GM23338 (cell line): ENCODE data around the gene DIDO1. TPM values are rescaled to one million over a fixed set of nuclear protein-coding genes. Genes with fewer than 3 reads are reported as not detected.

Experiments used
- ATAC-seq: fragments of 200-7000 bp; cut with Tn5 transposase; 3 replicates; pipeline ENCODE4 v1.9.1; 2020
- DNase-seq: peaks from one replicate; pipeline ENCODE4 v3.0.0-alpha.2; 2015; ENCODE audit warnings: low spot score
- H2AFZ ChIP-seq: fragments of 200-600 bp; sonication (generic); 2 replicates; pipeline ENCODE4 v1.8.0; 2016; ENCODE audit warnings: antibody characterized with exemption, mild to moderate bottlenecking, moderate library complexity
- H3F3A ChIP-seq: fragments of 200-600 bp; sonication (generic); replicated peaks from 2 replicates; pipeline ENCODE4 v1.8.0; 2017; ENCODE audit warnings: antibody characterized with exemption, mixed run types, low read depth
- H3K27ac ChIP-seq: fragments of 200-600 bp; sonication (generic); 2 replicates; pipeline ENCODE4 v1.6.1; 2016; ENCODE audit warnings: low read depth
- H3K27me3 ChIP-seq: fragments of 200-600 bp; sonication (generic); 2 replicates; pipeline ENCODE4 v1.8.0; 2016; ENCODE audit warnings: mild to moderate bottlenecking, mixed run types, moderate library complexity; ENCODE audit not compliant: insufficient read depth
- H3K36me3 ChIP-seq: fragments of 200-600 bp; sonication (generic); 2 replicates; pipeline ENCODE4 v1.8.0; 2016; ENCODE audit warnings: mild to moderate bottlenecking; ENCODE audit not compliant: insufficient read depth
- H3K4me1 ChIP-seq: fragments of 200-600 bp; sonication (generic); 2 replicates; pipeline ENCODE4 v1.8.0; 2016; ENCODE audit warnings: mild to moderate bottlenecking, moderate library complexity; ENCODE audit not compliant: insufficient read depth
- H3K4me2 ChIP-seq: fragments of 200-600 bp; sonication (generic); 2 replicates; pipeline ENCODE4 v1.7.1; 2017; ENCODE audit warnings: mixed run types
- H3K4me3 ChIP-seq: fragments of 200-600 bp; sonication (generic); 2 replicates; pipeline ENCODE4 v1.6.1; 2016; ENCODE audit warnings: mixed run types
- H3K79me2 ChIP-seq: fragments of 200-600 bp; sonication (generic); replicated peaks from 2 replicates; pipeline ENCODE4 v1.8.0; 2017; ENCODE audit warnings: mild to moderate bottlenecking; ENCODE audit not compliant: insufficient read depth
- H3K9me2 ChIP-seq: fragments of 200-600 bp; sonication (generic); 2 replicates; pipeline ENCODE4 v1.8.0; 2017; ENCODE audit not compliant: insufficient read depth
- H4K20me1 ChIP-seq: fragments of 200-600 bp; sonication (generic); replicated peaks from 2 replicates; pipeline ENCODE4 v1.8.0; 2017; ENCODE audit warnings: mild to moderate bottlenecking; ENCODE audit not compliant: insufficient read depth
- H3K27ac Mint-ChIP-seq: 2 replicates; pipeline ENCODE4 v1.8.0; 2020; ENCODE audit warnings: inconsistent platforms, mild to moderate bottlenecking, moderate library complexity, mixed read lengths
- H3K27me3 Mint-ChIP-seq: 3 replicates; pipeline ENCODE4 v1.8.0; 2022; ENCODE audit warnings: low read depth, mild to moderate bottlenecking, moderate library complexity, mixed read lengths, inconsistent platforms; ENCODE audit not compliant: insufficient read depth, poor library complexity
- H3K36me3 Mint-ChIP-seq: 3 replicates; pipeline ENCODE4 v1.8.0; 2021; ENCODE audit warnings: low read depth, mild to moderate bottlenecking, inconsistent platforms, moderate library complexity, mixed read lengths
- H3K4me1 Mint-ChIP-seq: 3 replicates; pipeline ENCODE4 v1.8.0; 2020; ENCODE audit warnings: mild to moderate bottlenecking, inconsistent platforms, mixed read lengths
- H3K4me3 Mint-ChIP-seq: 3 replicates; pipeline ENCODE4 v1.8.0; 2021; ENCODE audit warnings: moderate library complexity, mild to moderate bottlenecking, inconsistent platforms, mixed read lengths
- H3K9me3 Mint-ChIP-seq: 3 replicates; pipeline ENCODE4 v1.8.0; 2020; ENCODE audit warnings: moderate library complexity, mild to moderate bottlenecking, inconsistent platforms, mixed read lengths
- EZH2phosphoT487 ChIP-seq: fragments of 200-600 bp; sonication (generic); IDR thresholded peaks from one replicate; pipeline ENCODE4 v1.8.1; 2018; ENCODE audit warnings: antibody characterized with exemption; ENCODE audit not compliant: unreplicated experiment
- JUNB ChIP-seq: IDR thresholded peaks from one replicate; pipeline ENCODE4 v1.6.1; 2016; ENCODE audit warnings: antibody characterized with exemption; ENCODE audit not compliant: unreplicated experiment
- NANOG ChIP-seq: IDR thresholded peaks from 2 replicates; pipeline ENCODE4 v1.6.1; 2016; ENCODE audit warnings: antibody characterized with exemption, borderline replicate concordance
- POLR2AphosphoS5 ChIP-seq: IDR thresholded peaks from 2 replicates; pipeline ENCODE4 v1.6.1; 2016; ENCODE audit warnings: antibody characterized with exemption, low read depth
- STAT1 ChIP-seq: IDR thresholded peaks from one replicate; pipeline ENCODE4 v1.6.1; 2016; ENCODE audit warnings: antibody characterized with exemption; ENCODE audit not compliant: unreplicated experiment
- ZNF114 ChIP-seq: fragments of 250-450 bp; sonication (Bioruptor Pico); IDR thresholded peaks from 2 replicates; pipeline ENCODE4 v1.5.0; 2020; ENCODE audit warnings: mild to moderate bottlenecking, moderate library complexity
- polyA plus RNA-seq: library from polyadenylated mRNA; unstranded; fragments of >200 nt; fragmentation: Nextera tagmentation; extraction: Ambion mirVana; gene quantifications from 2 replicates; pipeline ENCODE4 v1.2.1, GENCODE V29; 2016
- total RNA-seq: library from RNA; depleted of rRNA; stranded (reverse); fragments of >200 nt; shearing (Covaris generic); gene quantifications from 2 replicates; pipeline ENCODE4 v1.2.3, GENCODE V29; 2014
- TF ChIP-seq, protein P1 (sequence below): IDR thresholded peaks from 2 replicates; pipeline ENCODE4 v1.6.1; 2016; ENCODE audit warnings: antibody characterized with exemption
- TF ChIP-seq, protein P2 (sequence below), 2 experiments: fragments of 200-600 bp in 1 of 2; sonication (generic) in 1 of 2; conservative IDR thresholded peaks; 2 replicates each; pipeline versions ENCODE4 v1.5.1 to v1.6.1; 2016 to 2017; ENCODE audit warnings: antibody characterized with exemption in 2 of 2, low read depth in 2 of 2, mild to moderate bottlenecking in 2 of 2, moderate library complexity in 1 of 2
- TF ChIP-seq, protein P3 (sequence below): IDR thresholded peaks from one replicate; pipeline ENCODE4 v1.6.1; 2018; ENCODE audit warnings: antibody characterized with exemption; ENCODE audit not compliant: unreplicated experiment

The DIDO1 gene
- total and polyA plus RNA-seq, 2 experiments from 2014 or later, result 72.4 to 162 TPM

DNA sequence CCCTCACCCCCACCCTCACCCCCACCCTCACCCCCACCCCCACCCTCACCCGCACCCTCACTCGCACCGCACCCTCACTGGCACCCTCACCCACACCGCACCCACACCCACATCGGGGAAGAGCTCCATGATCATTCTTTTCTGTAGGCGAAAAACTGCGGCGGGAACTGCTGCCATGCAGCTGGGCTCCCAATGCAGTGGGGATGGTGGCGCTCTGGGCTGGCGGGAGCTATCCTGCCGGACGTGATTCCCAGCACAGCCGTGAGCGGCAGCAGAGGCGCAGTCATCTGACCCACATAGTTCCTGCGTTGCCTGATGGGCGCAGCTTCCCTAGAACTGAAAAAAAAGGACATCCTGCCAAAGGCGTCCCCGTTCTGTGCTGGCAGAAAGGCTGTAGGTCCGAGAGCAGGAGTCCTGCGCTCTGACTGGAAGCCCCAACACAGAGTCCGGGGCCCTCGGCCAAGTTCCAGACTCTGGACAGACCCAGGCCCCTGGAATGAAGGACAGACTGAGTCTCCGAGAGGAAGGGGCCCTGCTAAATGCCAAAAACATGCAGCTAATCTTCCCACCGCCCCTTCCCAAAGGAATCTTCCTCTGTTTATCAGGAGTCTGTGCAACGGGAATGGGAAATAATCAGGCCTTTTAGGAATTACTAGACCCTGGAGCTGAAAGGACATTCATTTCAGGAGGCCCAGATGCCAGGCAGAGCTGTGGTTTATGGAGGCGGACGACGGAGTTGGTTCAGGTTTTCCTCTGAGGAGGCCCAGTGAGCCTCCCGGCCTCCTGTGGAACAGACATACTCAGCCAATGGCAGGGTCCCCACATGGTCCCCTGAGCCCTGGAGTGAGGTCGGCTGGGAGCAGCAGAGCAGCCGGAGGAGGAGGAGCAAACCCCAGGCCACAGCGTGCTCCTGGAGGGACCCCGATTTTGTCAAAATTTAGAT, 50.6 kb downstream of the DIDO1 start:
- Histone ChIP-seq H3K27ac (no peak overlapping the region), H3K79me2 (no peaks in the 10 kb centered on the region), H3K36me3 (no peaks in the 10 kb centered on the region), H3K4me1 (peaks cover 21% of the 10 kb centered on the region; the same call in 1 of the 2 replicates), H3K4me3 (no peak overlapping the region), H3K4me2 (no peak overlapping the region), H3F3A (peaks cover 31% of the 10 kb centered on the region), H3K27me3 (no peaks in the 10 kb centered on the region), H2AFZ (0 out of 2 replicates have a peak overlapping the region, but pooled peaks have one; percentile 76), H3K9me2 (no peaks in the 10 kb centered on the region), H4K20me1 (no peaks in the 10 kb centered on the region)
- TF ChIP-seq, protein P1, sequence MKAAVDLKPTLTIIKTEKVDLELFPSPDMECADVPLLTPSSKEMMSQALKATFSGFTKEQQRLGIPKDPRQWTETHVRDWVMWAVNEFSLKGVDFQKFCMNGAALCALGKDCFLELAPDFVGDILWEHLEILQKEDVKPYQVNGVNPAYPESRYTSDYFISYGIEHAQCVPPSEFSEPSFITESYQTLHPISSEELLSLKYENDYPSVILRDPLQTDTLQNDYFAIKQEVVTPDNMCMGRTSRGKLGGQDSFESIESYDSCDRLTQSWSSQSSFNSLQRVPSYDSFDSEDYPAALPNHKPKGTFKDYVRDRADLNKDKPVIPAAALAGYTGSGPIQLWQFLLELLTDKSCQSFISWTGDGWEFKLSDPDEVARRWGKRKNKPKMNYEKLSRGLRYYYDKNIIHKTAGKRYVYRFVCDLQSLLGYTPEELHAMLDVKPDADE, result no peak
- TF ChIP-seq, protein P2, sequence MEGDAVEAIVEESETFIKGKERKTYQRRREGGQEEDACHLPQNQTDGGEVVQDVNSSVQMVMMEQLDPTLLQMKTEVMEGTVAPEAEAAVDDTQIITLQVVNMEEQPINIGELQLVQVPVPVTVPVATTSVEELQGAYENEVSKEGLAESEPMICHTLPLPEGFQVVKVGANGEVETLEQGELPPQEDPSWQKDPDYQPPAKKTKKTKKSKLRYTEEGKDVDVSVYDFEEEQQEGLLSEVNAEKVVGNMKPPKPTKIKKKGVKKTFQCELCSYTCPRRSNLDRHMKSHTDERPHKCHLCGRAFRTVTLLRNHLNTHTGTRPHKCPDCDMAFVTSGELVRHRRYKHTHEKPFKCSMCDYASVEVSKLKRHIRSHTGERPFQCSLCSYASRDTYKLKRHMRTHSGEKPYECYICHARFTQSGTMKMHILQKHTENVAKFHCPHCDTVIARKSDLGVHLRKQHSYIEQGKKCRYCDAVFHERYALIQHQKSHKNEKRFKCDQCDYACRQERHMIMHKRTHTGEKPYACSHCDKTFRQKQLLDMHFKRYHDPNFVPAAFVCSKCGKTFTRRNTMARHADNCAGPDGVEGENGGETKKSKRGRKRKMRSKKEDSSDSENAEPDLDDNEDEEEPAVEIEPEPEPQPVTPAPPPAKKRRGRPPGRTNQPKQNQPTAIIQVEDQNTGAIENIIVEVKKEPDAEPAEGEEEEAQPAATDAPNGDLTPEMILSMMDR (conservative IDR thresholded peaks at IDR 0.05; ENCODE audit: low read depth in 2 of 2), result peak in 1 of 2 experiments; percentile 27; a peak in 2 of 4 replicates
- Mint-ChIP-seq H3K27me3 (peaks cover 35% of the 10 kb centered on the region), H3K4me3 (no peak overlapping the region), H3K36me3 (peaks cover 3% of the 10 kb centered on the region; the same call in 1 of the 3 replicates), H3K9me3 (peaks cover 5% of the 10 kb centered on the region; the same call in 2 of the 3 replicates), H3K4me1 (peaks cover 29% of the 10 kb centered on the region), H3K27ac (peak overlapping the region; percentile 80; the same call in 1 of the 2 replicates)
- DNase-seq (peak; percentile 85), ATAC-seq (peak; percentile 33)

DNA sequence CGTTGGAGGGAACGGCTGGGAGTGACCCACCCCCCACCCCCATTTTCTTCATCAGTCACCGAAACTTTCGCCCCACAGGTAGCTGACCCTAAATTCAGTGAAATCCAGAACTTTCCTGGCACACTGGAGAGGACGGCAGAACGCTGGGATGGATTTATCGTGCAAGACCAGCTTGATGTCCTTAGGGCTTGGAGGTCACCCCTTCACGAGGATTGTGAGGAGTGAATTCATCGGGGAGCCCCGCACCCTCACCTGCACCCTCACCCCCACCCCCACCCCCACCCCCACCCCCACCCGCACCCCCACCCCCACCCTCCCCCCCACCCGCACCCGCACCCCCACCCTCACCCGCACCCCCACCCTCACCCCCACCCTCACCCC, 51.4 kb downstream of the DIDO1 start:
- H3K4me3 ChIP-seq, result no peak overlapping the region
- H4K20me1 ChIP-seq, result no peaks in the 10 kb centered on the region
- peaks cover 19% of the 10 kb centered on the region; the same call in 1 of the 2 replicates for H3K4me1 ChIP-seq
- peaks cover 35% of the 10 kb centered on the region for H3K27me3 Mint-ChIP-seq
- H3K79me2 ChIP-seq, result no peaks in the 10 kb centered on the region
- no peaks in the 10 kb centered on the region for H3K36me3 ChIP-seq
- H3K9me3 Mint-ChIP-seq, result peaks cover 5% of the 10 kb centered on the region; the same call in 2 of the 3 replicates
- no peaks in the 10 kb centered on the region for H3K27me3 ChIP-seq
- TF ChIP-seq STAT1, result no peak
- TF ChIP-seq, protein P3, sequence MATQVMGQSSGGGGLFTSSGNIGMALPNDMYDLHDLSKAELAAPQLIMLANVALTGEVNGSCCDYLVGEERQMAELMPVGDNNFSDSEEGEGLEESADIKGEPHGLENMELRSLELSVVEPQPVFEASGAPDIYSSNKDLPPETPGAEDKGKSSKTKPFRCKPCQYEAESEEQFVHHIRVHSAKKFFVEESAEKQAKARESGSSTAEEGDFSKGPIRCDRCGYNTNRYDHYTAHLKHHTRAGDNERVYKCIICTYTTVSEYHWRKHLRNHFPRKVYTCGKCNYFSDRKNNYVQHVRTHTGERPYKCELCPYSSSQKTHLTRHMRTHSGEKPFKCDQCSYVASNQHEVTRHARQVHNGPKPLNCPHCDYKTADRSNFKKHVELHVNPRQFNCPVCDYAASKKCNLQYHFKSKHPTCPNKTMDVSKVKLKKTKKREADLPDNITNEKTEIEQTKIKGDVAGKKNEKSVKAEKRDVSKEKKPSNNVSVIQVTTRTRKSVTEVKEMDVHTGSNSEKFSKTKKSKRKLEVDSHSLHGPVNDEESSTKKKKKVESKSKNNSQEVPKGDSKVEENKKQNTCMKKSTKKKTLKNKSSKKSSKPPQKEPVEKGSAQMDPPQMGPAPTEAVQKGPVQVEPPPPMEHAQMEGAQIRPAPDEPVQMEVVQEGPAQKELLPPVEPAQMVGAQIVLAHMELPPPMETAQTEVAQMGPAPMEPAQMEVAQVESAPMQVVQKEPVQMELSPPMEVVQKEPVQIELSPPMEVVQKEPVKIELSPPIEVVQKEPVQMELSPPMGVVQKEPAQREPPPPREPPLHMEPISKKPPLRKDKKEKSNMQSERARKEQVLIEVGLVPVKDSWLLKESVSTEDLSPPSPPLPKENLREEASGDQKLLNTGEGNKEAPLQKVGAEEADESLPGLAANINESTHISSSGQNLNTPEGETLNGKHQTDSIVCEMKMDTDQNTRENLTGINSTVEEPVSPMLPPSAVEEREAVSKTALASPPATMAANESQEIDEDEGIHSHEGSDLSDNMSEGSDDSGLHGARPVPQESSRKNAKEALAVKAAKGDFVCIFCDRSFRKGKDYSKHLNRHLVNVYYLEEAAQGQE, result no peak
- TF ChIP-seq NANOG, result no peak
- TF ChIP-seq, protein P2 (conservative IDR thresholded peaks at IDR 0.05; ENCODE audit: low read depth in 2 of 2), result no peak
- no peak for TF ChIP-seq POLR2AphosphoS5
- TF ChIP-seq EZH2phosphoT487, result no peak
- no peak for TF ChIP-seq JUNB
- no peak for TF ChIP-seq ZNF114 (CRISPR knock-in tag)
- no peak overlapping the region for H3K4me3 Mint-ChIP-seq
- no peak for ATAC-seq
- H3K4me1 Mint-ChIP-seq, result peaks cover 29% of the 10 kb centered on the region
- peaks cover 29% of the 10 kb centered on the region for H3F3A ChIP-seq
- peaks cover 3% of the 10 kb centered on the region; the same call in 1 of the 3 replicates for H3K36me3 Mint-ChIP-seq
- H3K27ac Mint-ChIP-seq, result no peak overlapping the region
- no peak for DNase-seq
- H2AFZ ChIP-seq, result no peak overlapping the region
- H3K9me2 ChIP-seq, result no peaks in the 10 kb centered on the region
- no peak overlapping the region for H3K4me2 ChIP-seq
- H3K27ac ChIP-seq, result no peak overlapping the region
